NOMO-1 (cell line): ENCODE results near the gene OGFR.
A peak's percentile ranks its signal among the peaks of the same experiment; 100 is the strongest.

Experiments used
- DNase-seq, 2 experiments: peaks; one replicate each; lab custom pipeline; 2025; ENCODE audit not compliant: unreplicated experiment in 2 of 2; lab: John Stamatoyannopoulos, UW

Gene OGFR

DNA sequence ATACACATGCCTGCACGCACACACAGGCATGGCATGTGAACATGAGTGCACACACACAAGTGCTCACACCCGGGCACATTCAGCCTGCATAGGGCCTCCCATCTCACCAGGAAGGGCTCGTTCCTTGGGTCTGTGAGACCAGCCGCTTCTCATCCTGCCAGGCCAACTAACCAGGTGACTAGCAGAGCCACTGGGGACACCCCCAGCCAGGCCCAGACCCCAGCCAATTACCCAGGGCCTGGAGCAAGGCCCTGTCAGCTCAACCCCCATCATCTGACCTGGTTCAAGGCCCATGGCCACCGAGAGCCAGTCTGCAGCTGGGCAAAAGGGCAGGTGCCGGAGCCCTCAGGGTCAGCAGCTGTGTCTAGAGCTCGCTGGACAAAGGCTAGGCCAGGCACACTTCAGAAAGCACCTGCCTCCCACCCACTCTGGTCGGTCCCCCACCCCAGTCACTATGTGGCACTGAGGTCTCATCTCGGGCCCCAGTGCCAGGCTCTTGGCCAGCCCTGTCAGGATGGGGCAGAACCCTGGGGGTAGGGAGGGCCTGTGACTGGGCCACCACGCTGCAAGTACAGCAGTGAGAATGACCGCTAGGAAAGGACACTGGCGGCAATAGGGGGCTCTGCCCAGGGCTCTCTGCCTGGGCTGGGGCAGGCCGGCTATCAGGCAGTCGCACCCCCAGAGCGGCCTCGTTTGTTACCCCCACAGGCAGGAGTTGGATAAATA lies 35.1 kb upstream of the OGFR start:
- no peak for DNase-seq

DNA sequence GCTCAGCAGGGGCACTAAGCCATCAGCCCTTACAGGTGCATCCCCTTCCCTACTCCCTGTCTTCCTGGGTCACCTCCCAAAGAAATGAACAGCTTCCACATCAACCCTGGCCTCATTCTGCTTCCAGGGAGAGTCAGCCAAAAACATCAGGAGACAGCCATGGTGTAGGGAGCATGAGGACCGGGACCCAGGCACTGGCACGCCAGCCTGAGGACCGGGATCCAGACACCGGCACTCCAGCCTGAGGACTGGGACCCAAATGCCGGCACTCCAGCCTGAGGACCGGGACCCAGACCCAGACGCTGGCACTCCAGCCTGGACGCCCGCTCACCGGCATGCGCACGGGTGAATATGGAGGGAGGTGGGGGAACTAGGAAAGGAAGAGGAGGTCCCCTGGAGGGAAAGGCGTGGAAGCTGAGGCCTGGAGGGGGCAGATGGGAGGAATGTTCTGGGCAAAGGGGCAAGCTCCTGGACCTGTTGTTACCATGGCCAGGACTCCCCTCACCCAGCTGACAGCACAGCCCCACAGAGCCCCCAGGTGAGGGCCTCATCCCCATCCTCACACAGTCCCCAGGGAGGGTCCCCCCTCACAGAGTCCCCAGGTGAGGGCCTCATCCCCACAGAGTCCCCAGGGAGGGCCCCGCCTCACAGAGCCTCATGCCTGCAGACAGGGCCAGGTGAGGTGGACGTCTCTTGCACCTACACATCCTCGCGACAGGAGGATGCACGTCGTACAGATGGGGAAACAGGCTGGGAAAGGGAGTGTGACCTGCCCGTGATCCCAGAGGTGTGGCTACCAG lies 34.3 kb upstream of the OGFR start:
- DNase-seq, result no peak

DNA sequence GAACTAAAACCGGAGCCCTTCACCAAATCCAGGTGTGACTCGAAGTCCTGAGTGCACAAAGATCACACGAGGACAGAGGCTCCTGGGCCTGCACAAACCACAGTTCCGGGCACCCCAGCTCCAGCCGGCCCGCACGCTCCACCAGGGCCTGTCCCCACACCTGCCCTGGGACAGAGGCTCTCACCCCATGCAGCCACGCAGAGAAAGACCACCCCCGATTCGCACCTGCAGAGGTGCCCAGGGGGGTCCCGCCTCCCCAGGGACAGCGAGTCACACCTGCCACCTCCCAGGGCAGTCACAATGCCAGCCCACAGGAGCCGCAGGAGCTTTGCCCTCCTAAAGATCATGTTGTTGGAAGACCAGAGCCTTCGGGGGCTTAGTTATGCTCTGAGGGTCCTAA lies 33.7 kb upstream of the OGFR start:
- no peak for DNase-seq

DNA sequence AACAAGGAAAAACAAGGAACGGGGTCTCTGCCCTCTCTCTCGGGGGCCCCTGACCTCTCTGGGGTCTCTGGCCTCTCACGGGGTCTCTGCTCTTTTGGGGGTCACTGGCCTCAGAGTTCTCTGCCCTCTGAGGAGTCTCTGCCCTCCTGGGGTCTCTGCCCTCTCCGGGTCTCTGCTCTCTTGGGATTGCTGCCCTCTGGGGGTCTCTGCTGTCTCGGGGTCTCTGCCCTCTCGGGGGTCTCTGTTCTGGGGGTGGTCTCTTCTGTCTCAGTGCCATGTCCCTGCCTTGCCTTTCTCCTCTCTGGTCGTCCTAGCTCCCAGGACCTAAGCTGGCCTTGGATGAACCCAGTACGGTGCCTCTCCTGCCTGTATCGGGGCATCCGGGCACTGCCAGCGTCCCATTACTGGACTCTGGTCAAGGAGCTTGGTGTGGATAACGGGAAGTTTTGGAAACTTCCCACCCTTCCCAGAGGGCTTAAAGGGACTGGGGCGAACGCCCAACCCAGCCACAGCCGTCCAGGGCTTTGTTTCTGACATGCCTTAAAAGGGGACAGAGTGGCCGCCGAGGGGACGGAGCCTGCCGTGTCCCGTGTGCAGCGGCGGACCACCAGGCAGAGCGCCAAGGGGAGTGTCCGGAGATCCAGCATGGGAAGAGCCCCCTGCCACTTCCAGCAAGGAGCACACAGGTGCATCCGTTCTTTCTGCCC lies 33.1 kb upstream of the OGFR start:
- no peak for DNase-seq

DNA sequence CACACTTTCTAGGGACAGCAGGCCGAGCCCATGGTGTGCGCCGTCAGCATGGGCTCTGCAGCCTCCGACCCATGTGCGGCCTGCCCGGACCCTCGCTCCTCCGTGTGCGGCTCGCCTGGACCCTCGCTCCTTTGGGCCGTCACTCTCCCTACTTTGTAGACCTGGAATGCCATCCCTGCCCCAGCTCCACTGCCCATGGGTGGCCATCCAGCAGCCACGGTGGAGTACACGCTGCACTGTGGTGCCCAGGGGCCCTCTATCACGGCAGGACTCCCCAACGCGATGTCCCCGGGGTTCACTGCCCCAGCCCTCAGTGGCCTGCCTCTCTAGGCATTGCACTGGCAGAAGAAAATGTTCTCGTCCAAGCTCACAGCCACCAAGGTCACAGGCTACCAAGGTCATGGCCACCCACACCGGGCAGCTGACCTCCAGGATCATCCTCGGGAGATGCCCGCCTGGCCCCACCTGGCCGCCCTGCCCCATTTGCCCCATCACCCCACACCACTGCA lies 32.5 kb upstream of the OGFR start:
- no peak for DNase-seq

DNA sequence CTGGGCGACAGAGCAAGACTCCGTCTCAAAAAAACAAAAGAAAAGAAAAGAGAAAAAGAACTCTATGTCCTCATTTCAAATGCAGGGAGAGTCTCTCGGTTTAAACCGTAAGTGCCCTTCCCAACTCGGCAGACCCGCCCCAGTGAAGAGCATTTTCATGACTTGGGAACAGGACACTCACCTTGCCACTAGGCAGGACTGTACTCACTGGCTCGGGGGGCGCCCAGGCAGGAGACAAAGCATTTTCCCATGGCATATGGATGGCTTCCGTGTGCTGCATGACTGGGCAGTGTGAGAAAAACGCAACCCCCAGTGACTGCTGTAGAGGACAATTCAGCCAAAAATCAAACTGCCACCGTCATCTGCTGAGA lies 32.0 kb upstream of the OGFR start:
- no peak for DNase-seq

DNA sequence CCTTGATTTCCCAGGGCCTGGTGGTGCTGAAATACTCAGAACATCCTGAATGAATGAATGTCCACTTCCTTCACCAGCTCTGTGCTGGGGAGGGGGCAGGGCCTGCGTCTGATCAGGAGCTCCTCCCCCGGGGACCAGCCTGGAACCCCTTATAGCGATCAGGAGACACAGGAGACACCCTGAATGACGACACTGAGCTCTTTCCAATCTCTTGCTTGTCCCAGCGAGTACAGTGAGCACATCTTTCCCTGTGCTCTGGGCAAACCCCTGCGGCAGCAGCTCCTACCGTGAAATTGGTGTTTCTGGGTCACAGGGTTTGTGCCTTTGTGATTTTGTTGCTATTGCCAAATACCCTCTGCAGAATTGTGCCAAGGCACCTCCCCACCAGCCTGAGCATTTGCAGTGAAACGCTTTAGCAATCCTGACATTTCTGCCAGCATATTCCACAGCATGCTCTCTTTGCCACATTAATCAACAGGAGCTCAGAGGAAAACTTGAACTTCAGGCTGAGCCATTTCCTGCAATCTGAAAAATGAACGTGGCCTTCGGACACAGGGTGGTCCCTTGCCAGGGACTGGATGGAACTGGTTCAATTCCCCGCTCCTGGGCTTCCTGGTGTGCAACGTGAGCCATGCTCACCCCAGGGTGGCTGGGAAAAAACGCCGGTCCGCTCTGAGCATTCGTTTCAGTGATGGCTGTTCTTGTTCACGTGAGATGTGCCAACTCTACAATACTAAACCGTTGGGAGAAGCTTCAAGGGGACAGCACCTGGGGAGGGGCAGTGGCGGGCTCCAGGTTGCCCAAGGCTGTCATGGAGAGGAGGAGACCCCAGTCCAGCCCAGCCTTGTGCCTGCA lies 31.4 kb upstream of the OGFR start:
- DNase-seq, result no peak

DNA sequence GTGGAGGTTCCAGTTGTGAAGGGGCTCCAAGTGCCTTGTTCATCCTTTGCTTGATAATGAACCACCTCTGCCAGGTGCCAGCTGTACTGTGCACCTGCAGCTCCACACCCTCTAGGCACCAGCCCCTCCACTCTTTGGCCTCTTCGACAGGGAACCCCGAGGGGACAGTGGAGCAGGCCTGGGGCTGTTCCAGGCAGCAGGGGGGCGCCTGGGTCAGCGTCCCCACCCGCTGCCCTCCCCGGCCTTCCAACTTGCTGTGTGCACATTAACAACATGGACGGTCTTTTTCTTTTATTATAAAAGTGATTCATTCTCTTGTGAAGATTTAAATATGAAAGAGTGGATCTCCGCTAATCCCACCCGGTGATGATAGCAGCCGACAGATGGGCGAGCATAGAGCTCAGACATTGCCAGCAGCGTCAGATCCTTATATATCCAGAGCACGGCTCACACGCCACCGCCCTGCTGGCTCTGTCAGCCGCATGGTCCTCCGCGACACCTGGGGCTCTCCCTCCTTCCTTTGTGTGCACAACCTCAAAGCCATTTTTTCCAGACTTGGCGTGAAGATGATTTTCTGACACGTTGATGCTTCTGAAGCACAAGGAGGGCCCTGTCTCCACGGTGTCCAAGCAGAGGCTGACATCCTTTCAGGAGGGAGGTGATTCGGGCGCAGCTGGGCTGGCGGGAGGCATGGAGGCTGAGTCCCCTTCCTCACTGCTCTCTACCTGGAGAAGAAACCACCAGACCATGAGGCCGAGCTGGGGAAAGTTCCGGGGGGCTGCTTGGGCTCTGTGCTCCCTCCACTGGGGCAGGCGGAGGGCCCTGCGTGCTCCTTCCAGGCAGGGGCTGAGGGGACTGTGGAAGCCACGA lies 30.6 kb upstream of the OGFR start:
- no peak for DNase-seq

DNA sequence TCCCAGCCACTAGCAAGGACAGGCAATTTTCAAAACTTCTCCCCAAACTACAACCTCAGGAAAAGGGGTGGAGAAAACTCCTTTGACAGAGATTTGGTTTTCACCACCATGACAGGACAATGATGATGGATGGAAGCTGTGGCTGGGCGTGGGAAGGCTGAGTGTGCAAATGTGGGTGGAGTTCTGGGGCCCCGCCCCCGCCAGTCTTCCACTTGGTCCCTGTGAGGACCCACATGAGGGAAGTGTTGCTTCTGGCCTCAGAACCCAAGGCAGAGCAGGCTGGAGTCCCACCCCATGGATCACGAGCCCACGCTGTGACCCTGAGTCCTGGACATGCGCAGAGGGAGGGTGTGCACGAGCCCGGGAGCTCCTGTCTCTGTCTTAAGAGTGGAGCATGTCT lies 29.9 kb upstream of the OGFR start:
- peak; percentile 44 to 46 for DNase-seq

DNA sequence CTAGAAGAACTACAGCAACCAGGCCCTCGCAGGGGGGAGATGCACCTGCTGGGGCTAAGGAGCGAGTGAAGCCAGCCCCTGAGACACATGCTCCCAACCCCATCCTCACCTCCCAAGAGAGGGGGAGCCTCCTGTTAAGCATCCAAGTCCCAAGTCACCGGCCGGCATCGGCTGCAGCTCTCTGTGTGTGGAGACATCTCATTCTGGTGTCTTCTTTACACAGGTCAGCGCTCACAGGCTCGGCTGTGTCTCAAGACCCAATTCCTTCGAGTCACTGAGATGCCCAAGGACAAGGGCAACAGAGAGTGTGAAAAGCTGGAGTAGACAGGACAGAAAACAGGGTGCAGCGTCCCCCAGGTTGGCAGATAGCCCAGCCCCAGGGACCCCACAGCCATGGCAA lies 29.4 kb upstream of the OGFR start:
- DNase-seq, result no peak

DNA sequence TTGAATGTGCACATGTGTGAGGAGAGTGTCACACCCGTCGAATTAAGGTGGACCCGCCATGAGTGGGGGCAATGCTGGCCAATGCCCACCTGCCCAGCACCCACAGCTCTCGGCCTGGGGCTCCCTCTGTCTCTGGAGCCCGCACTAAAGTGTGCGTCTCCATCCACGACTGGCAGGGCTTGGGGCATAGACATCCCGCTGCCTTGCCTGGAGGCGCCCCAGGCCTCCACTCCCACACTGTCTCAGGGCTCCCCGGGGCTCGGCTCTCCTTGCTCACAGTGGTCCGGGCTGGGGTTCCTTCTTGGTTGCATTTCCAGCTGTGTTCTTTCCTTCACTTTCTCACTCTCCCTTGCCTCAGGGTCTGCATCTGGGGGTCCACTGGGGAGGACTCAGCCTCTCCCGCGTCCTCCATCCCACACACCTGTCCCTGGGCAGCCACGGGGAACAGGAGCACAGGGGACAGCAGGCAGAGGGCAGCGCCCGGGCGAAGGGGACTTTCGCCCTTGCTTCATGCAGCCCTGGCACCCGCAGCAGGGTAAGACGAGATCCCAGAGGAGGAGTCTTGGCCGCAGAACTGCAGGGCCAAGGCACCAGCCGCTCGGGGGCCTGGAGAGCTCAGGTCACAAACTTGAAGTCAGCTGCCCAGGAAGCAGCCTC lies 28.5 kb upstream of the OGFR start:
- no peak for DNase-seq

DNA sequence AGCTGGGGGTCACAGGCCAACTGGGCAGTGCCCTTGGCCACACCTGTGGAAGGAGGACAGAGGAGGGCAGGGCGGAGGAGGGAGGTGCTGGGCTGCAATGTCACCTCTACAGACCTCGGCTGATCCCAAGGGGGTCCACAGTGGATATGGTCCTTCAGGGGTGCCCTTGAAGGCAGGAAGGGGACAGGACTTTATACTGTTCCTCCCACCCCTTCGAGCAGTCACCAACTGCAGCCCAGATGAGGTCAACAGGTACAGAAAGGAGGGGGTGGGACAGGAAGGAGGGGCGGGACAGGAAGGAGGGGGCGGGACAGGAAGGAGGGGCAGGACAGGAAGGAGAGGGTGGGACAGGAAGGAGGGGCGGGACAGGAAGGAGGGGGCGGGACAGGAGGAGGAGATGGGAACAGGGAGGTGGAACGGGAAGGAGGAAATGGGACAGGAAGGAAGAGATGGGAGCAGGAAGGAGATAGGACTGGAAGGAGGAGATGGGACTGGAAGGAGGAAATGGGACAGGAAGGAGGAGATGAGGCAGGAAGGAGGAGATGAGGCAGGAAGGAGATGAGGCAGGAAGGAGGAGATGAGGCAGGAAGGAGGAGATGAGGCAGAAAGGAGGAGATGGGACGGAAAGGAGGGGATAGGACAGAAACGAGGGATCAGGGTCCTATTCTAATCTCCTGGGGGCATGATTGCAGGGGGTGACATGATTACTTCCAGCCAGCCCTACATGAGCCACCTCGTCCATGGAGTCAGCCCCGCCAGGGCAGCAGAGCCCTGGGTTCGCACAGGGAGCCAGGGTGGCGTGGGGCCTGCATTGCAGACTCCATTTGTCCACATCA lies 27.7 kb upstream of the OGFR start:
- peak; percentile 13 to 64 for DNase-seq

DNA sequence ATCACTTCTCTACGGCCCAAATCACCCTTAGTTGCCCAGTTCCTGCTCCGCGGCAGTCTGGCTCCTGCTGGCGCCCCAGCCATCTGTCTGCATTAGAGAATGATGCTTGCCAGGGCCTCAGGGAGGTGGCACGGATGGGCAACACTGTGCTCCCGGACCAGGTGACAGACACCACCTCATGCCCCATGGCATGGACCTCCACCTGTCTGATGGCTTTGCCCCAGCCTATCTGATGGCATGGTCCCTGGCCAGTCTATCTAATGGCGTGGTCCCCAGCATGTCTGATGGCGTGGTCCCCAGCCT lies 27.2 kb upstream of the OGFR start:
- no peak for DNase-seq

DNA sequence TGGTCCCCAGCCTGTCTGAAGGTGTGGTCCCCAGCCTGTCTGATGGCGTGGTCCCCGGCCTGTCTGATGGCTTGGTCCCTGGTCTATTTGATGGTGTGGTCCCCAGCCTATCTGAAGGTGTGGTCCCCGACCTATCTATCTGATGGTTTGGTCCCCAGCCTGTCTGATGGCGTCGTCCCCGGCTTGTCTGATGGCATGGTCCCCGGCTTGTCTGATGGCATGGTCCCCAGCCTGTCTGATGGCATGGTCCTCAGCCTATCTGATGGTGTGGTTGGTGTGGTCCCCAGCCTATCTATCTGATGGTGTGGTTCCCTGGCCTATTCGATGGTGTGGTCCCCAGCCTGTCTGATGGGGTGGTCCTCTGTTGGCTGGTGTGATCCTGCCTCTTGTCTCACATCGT lies 26.6 kb upstream of the OGFR start:
- DNase-seq, result no peak

DNA sequence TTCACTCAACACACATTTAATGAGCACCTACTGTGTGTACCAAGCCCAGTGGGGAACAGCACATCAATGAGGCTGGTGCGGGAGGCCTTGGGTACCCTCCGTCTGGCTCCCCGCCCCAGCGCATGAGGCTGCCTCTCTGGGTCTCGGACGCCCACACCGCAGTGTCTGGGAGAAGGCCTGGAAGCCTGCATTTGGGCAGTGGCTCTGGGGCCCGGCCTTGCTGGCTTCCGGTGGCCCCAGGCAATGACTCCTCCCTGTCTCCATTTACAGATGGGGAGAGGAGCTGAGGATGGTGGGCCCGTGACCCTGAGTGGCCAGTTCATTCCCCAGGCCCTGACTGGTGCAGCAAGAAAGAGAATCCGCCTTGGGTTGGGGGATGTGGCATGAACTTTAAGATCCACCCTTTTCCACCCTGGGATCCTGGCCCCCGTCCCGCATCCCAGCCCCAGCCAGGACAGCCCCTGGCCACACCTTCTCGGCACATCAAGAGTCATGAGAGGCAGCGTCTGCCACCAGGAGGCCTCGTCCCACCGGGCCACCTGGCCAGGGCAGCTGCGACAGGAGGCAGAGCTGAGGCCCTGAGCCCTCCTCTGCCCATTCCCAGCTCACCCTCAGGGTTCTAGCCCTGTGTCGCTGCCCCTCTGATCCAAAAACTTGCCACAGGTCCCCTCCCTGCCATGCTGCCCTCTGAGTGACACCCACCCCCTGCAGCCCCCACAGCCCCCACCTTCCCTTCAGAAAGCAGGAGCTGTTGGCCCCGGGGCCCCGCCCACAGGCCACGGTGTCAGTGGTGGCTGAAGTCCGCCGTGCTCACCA lies 25.8 kb upstream of the OGFR start:
- no peak for DNase-seq

DNA sequence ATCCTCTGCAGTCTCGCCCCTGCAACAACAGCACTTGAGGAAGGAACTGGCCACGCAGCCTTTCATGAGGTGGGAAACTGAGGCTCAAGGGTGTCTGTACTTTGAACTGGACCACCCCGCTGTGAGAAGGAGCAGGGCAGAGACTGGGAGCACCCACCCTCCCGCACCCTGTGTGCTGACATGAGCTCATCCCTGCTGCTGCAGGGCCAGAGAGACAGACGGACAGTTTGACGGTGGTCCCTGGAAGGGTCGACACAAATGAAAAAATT lies 25.3 kb upstream of the OGFR start:
- no peak for DNase-seq

DNA sequence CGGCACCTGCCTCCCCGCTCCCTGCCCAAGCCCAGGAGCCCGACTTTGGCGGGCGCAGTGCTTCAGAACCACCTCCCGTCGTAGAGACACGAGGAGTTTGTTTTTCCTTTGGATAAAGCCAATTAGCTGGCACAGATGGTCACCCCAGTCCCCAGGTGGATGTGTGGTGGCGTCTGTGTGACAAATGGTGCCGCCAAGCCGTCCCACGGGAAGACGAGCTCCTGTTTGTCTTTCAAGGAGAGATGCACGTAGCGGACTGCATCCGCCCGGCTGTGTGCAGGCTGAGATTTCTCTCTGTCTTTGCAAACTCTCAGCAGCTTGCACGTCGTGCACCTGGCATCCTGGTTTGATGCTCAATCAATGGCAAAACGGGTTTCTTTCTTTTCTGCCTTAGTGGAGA lies 24.4 kb upstream of the OGFR start:
- DNase-seq, result no peak

DNA sequence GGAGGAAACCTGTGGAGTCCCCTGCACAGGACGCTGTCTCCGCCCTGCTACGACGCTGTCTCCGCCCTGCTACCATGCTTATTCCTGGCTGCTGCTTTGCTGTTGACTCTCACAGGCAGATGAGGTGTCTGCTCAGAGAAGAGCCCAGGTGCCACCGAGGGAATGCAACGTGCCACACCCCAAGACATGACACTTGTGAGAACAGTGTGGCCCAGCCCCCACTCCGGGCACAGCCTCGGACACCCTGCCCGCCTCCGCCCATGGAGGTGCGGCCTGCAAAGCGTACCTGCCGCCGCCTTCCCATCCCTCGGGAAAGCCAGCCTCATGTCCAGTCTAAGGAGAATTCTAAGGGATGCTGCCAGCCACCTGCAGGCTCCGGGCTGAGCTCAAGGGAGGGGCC lies 23.9 kb upstream of the OGFR start:
- no peak for DNase-seq
